ENCODE measurements around the gene BZW1.
"Not testable (repeated sequence)": the region's sequence is repeated elsewhere in the genome, so short reads cannot be mapped to it uniquely, and the experiment has no call there.

The BZW1 gene

GRCh38 chr2:200814917-200815316 is 3.2 kb downstream of the BZW1 start:
- H3K4me3 ChIP-seq (ENCODE audit: low read depth, low read length), result no peak overlapping the region
- no peak for TF ChIP-seq CTCF (IDR thresholded peaks at IDR 0.05; ENCODE audit: low read depth, low read length)

GRCh38 chr2:200818732-200819131 is 7.0 kb downstream of the BZW1 start:
- not testable (repeated sequence) for H3K4me3 ChIP-seq (ENCODE audit: low read depth, low read length)

GRCh38 chr2:200820573-200821234 is 9.0 kb downstream of the BZW1 start:
- TF ChIP-seq CTCF (IDR thresholded peaks at IDR 0.05; ENCODE audit: low read depth, low read length), result no peak
- H3K4me3 ChIP-seq (ENCODE audit: low read depth, low read length), result no peak overlapping the region

- no peak for TF ChIP-seq CTCF (IDR thresholded peaks at IDR 0.05; ENCODE audit: low read depth, low read length)
These were observed 10.1 kb downstream of the BZW1 start for GRCh38 chr2:200821686-200822245.

GRCh38 chr2:200828104-200828503 is 16.4 kb downstream of the BZW1 start:
- TF ChIP-seq CTCF (IDR thresholded peaks at IDR 0.05; ENCODE audit: low read depth, low read length), result no peak

More at GRCh38 chr2:200821686-200822245, 10.1 kb downstream of the BZW1 start:
- H3K4me3 ChIP-seq (ENCODE audit: low read depth, low read length), result no peak overlapping the region

GRCh38 chr2:200828572-200829257 is 17.0 kb downstream of the BZW1 start:
- TF ChIP-seq CTCF (IDR thresholded peaks at IDR 0.05; ENCODE audit: low read depth, low read length), result no peak
- no peak overlapping the region for H3K4me3 ChIP-seq (ENCODE audit: low read depth, low read length)

More at GRCh38 chr2:200828104-200828503, 16.4 kb downstream of the BZW1 start:
- no peak overlapping the region for H3K4me3 ChIP-seq (ENCODE audit: low read depth, low read length)

- no peak overlapping the region for H3K4me3 ChIP-seq (ENCODE audit: low read depth, low read length)
- TF ChIP-seq CTCF (IDR thresholded peaks at IDR 0.05; ENCODE audit: low read depth, low read length), result no peak
These were observed 17.5 kb downstream of the BZW1 start for GRCh38 chr2:200829258-200829655.

All from WI38 (cell line).